ENCODE measurements around the gene CADPS. TPM values are rescaled to one million over a fixed set of nuclear protein-coding genes. Genes with fewer than 3 reads are reported as not detected.

CADPS gene
- total RNA-seq, 2 experiments from 2014 or later = 61.3 to 68.6 TPM

GRCh38 chr3:62653796-62654195 lies 221.4 kb downstream of the CADPS start:
- no peak overlapping the region for H2AFZ ChIP-seq (ENCODE audit: low read length)
- DNase-seq (ENCODE audit: low spot score) = no peak
- no peak for TF ChIP-seq EZH2phosphoT487 (IDR thresholded peaks at IDR 0.05; ENCODE audit: borderline replicate concordance, low read depth, low read length)
- TF ChIP-seq CTCF (conservative IDR thresholded peaks at IDR 0.05; ENCODE audit: low read length) = no peak
- H3K79me2 ChIP-seq (ENCODE audit: insufficient read depth, low read depth, low read length) = no peaks in the 10 kb centered on the region
- no peaks in the 10 kb centered on the region for H4K20me1 ChIP-seq (ENCODE audit: insufficient read depth, low read length)
- H3K36me3 ChIP-seq (ENCODE audit: insufficient read depth, low read length) = no peaks in the 10 kb centered on the region
- H3K4me1 ChIP-seq (ENCODE audit: insufficient read depth, low read length, poor library complexity, severe bottlenecking) = no peaks in the 10 kb centered on the region
- ChIA-PET CTCF (ENCODE audit: unreplicated experiment) (no interaction called here), POLR2A (interaction anchor here (1.3 kb wide), 1 partner anchor 29 kb away, joined by 4 read pairs; no protein-coding TSS in a partner anchor)
- intact Hi-C loops (cut with micrococcal nuclease; ENCODE audit: unreplicated experiment) = no loop called here
- H3K9me3 ChIP-seq (ENCODE audit: low read length) = no peaks in the 10 kb centered on the region
- H3K4me3 ChIP-seq (ENCODE audit: low read depth, low read length, poor library complexity, severe bottlenecking) = no peak overlapping the region
- H3K9me2 ChIP-seq (ENCODE audit: insufficient read depth, low read length) = no peaks in the 10 kb centered on the region
- no peak overlapping the region for H3K27ac ChIP-seq (ENCODE audit: low read depth, low read length, poor library complexity, severe bottlenecking)
- no peak overlapping the region for H3K4me2 ChIP-seq (ENCODE audit: low read length)
- BruUV-seq (replicated peaks) = no TSS peak

GRCh38 chr3:62647711-62648110 lies 227.5 kb downstream of the CADPS start:
- Histone ChIP-seq H2AFZ (ENCODE audit: low read length) (no peak overlapping the region), H3K36me3 (ENCODE audit: insufficient read depth, low read length) (peaks cover 3% of the 10 kb centered on the region; the same call in 1 of the 2 replicates), H3K4me2 (ENCODE audit: low read length) (no peak overlapping the region), H3K4me3 (ENCODE audit: low read depth, low read length, poor library complexity, severe bottlenecking) (no peak overlapping the region), H3K79me2 (ENCODE audit: insufficient read depth, low read depth, low read length) (no peaks in the 10 kb centered on the region), H3K4me1 (ENCODE audit: insufficient read depth, low read length, poor library complexity, severe bottlenecking) (no peaks in the 10 kb centered on the region), H3K9me2 (ENCODE audit: insufficient read depth, low read length) (no peaks in the 10 kb centered on the region), H4K20me1 (ENCODE audit: insufficient read depth, low read length) (no peaks in the 10 kb centered on the region), H3K9me3 (ENCODE audit: low read length) (no peaks in the 10 kb centered on the region), H3K27ac (ENCODE audit: low read depth, low read length, poor library complexity, severe bottlenecking) (no peak overlapping the region)
- POLR2A ChIA-PET = interaction anchor here (0.7 kb wide), 2 partner anchors 309 to 657 kb away, joined by 3 read pairs; no protein-coding TSS in a partner anchor
- DNase-seq (ENCODE audit: low spot score) = no peak
- no TSS peak for BruUV-seq (replicated peaks)
- TF ChIP-seq EZH2phosphoT487 (IDR thresholded peaks at IDR 0.05; ENCODE audit: borderline replicate concordance, low read depth, low read length) (no peak), CTCF (conservative IDR thresholded peaks at IDR 0.05; ENCODE audit: low read length) (no peak)
- intact Hi-C loops (cut with micrococcal nuclease; ENCODE audit: unreplicated experiment) = no loop called here
- CTCF ChIA-PET (ENCODE audit: unreplicated experiment) = no interaction called here

- H3K4me3 ChIP-seq (ENCODE audit: low read depth, low read length, poor library complexity, severe bottlenecking) = no peak overlapping the region
- H3K9me2 ChIP-seq (ENCODE audit: insufficient read depth, low read length) = no peaks in the 10 kb centered on the region
- H2AFZ ChIP-seq (ENCODE audit: low read length) = no peak overlapping the region
- H3K27ac ChIP-seq (ENCODE audit: low read depth, low read length, poor library complexity, severe bottlenecking) = no peak overlapping the region
- no TSS peak for BruUV-seq (replicated peaks)
- H3K4me2 ChIP-seq (ENCODE audit: low read length) = no peak overlapping the region
- POLR2A ChIA-PET = no interaction called here
- no peaks in the 10 kb centered on the region for H3K9me3 ChIP-seq (ENCODE audit: low read length)
- TF ChIP-seq CTCF (conservative IDR thresholded peaks at IDR 0.05; ENCODE audit: low read length) = no peak
- no peak for TF ChIP-seq EZH2phosphoT487 (IDR thresholded peaks at IDR 0.05; ENCODE audit: borderline replicate concordance, low read depth, low read length)
- intact Hi-C loops (cut with micrococcal nuclease; ENCODE audit: unreplicated experiment) = no loop called here
- peaks cover 3% of the 10 kb centered on the region; the same call in 1 of the 2 replicates for H3K36me3 ChIP-seq (ENCODE audit: insufficient read depth, low read length)
- no peaks in the 10 kb centered on the region for H3K79me2 ChIP-seq (ENCODE audit: insufficient read depth, low read depth, low read length)
- CTCF ChIA-PET (ENCODE audit: unreplicated experiment) = no interaction called here
- H3K4me1 ChIP-seq (ENCODE audit: insufficient read depth, low read length, poor library complexity, severe bottlenecking) = no peaks in the 10 kb centered on the region
- H4K20me1 ChIP-seq (ENCODE audit: insufficient read depth, low read length) = no peaks in the 10 kb centered on the region
- no peak for DNase-seq (ENCODE audit: low spot score)
Observed at GRCh38 chr3:62644493-62644892, 230.7 kb downstream of the CADPS start.

All from OCI-LY7 (cell line).